ES-I3 (cell line): ENCODE measurements around the gene EIF4G3.

ENCODE experiments used
- H3K36me3 ChIP-seq: 2 replicates; pipeline ENCODE4 v1.6.1; 2013; ENCODE audit warnings: mild to moderate bottlenecking, low read length, control low read depth, moderate library complexity; ENCODE audit not compliant: insufficient read depth
- H3K4me1 ChIP-seq: 2 replicates; pipeline ENCODE4 v1.6.1; 2013; ENCODE audit warnings: mild to moderate bottlenecking, control low read depth, low read length; ENCODE audit not compliant: insufficient read depth
- H3K9ac ChIP-seq: 2 replicates; pipeline ENCODE4 v1.6.1; 2013; ENCODE audit warnings: low read depth, mild to moderate bottlenecking, low read length, moderate library complexity
- H3K9me3 ChIP-seq: 2 replicates; pipeline ENCODE4 v1.6.1; 2013; ENCODE audit warnings: mild to moderate bottlenecking, low read length, moderate library complexity; ENCODE audit not compliant: control insufficient read depth, insufficient read depth

The EIF4G3 gene

DNA sequence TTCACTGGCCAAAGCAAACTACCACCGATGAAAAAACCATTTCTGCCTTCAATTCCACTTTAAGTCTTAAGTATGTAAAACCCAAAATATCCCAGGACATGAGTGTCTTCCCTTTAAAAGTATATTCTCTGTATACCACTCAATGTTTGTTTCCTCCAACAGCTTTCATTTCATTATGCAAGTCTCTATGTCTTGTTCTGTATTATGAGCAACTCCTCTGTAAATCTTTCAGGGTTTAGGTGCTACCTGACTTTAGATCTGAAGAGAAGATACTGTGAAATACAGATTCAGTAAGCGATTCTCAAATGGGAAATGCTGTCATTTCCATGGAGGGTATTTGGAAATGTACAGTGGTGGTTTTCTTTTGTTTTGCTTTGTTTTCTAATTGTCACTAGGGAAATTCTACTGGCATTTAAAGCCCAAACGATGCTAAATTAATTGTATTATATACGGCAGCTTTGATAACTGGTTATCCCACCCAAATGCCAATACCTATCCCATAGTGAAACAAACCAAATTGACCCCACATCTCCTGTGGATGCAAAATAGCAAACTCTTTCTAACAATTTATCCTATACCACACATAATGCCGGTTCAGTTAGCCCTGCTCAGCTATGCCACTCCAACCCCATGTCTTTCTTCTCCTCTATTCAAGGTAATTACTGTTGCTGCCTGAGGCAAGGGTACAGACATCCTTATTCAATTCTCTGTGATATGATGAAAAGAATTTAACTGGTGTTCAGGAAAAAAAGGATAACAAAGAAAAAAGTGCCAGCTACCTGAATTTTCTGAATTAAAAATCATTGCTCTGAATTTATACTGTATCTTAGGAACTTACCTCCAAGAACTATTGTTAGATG, 182.8 kb downstream of the EIF4G3 start:
- no peaks in the 10 kb centered on the region; the same call in none of the 2 replicates for H3K4me1 ChIP-seq
- no peak overlapping the region for H3K9ac ChIP-seq
- H3K9me3 ChIP-seq = no peaks in the 10 kb centered on the region
- H3K36me3 ChIP-seq = no peaks in the 10 kb centered on the region

DNA sequence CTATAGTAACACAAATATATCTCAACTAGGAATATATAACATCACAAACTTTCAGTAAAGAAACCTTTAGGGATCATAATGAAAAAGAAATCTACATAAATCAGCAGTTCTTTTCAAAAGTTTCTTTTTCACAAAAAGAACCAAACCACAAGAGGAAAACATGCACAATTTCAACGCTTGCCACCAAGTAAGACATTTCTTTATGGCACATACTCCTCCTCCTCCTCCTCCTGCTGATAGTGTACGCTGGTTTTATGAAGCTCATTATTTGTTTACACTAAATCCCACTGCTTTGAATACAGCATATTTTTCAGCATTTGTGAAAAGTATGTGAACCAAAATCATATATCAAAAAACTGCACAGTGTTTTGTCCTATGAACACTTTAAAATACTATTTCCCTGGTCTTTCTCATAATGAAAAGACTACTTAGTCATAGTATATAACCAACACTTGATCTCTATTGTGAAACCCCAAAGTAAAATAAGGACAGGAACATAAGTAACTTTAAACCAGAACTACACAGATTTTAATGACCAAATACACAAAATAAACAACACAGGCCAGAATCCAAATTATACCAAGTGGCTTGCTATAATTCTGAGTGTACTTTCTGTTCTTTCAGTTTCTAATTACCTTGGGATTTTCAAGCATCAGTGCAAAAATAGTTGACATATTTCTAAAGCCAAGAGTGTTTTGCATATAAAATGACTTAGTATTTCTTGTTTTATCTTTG, 184.2 kb downstream of the EIF4G3 start:
- no peaks in the 10 kb centered on the region; the same call in none of the 2 replicates for H3K4me1 ChIP-seq
- no peak overlapping the region for H3K9ac ChIP-seq
- H3K36me3 ChIP-seq = no peaks in the 10 kb centered on the region
- no peaks in the 10 kb centered on the region for H3K9me3 ChIP-seq

DNA sequence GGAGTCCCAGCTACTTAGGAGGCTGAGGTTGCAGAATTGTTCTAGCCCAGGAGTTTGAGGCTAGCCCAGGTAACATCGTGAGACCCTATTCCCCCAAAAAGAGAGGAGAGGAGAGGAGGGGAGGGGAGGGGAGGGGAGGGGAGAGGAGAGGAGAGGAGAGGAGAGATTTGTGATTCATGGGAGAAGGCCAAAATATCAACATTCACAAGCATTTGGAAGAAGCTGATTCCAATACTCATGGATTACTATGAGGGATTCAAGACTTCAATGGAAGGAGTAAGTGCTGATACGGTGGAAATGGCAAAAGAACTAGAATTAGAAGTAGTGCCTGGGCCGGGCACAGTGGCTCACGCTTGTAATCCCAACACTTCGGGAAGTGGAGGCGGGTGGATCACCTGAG, 187.8 kb downstream of the EIF4G3 start:
- H3K9me3 ChIP-seq = no peaks in the 10 kb centered on the region
- no peaks in the 10 kb centered on the region; the same call in none of the 2 replicates for H3K4me1 ChIP-seq
- H3K36me3 ChIP-seq = no peaks in the 10 kb centered on the region
- H3K9ac ChIP-seq = no peak overlapping the region

DNA sequence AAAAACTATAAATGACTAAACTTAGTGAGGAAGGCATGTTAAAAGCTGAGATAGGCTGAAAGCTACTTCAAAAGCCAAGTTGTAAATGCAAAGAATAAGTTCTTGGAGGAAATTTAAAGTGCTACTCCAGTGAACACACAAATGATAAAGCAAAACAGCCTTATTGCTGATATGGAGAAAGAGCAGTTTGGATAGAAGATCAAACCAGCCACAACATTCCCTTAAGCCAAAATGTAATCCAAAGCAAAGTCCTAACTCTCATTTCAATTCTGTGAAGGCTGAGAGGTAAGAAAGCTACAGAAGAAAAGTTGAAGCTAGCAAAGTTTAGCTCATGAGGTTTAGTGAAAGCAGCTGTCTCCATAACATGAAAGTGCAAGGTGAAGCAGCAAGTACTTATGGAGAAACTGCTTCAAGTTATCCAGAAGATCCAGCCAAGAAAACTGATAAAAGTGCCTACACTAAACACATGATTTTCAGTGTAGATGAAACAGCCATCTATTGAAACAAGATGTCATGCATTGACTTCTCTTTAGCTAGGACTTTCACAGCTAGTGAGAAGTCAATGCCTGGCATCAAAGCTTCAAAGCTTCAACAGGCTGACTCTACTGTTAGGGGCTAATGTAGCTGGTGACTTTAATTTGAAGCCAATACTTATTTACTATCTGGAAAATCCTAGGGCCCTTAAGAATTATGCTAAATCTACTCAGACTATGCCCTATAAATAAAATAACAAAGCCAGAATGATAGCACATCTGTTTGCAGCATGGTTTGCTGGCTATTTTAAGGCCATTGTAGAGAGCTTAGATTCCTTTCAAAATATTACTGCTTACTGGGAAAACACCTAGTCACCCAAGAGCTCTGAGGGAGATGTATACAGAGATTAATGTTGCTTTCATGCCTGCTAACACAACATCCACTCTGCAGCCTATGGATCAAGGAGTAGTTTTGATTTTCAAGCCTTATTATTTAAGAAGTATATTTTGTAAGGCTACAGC, 188.6 kb downstream of the EIF4G3 start:
- no peak overlapping the region for H3K9ac ChIP-seq
- no peaks in the 10 kb centered on the region for H3K36me3 ChIP-seq
- no peaks in the 10 kb centered on the region for H3K9me3 ChIP-seq
- H3K4me1 ChIP-seq = no peaks in the 10 kb centered on the region; the same call in none of the 2 replicates

DNA sequence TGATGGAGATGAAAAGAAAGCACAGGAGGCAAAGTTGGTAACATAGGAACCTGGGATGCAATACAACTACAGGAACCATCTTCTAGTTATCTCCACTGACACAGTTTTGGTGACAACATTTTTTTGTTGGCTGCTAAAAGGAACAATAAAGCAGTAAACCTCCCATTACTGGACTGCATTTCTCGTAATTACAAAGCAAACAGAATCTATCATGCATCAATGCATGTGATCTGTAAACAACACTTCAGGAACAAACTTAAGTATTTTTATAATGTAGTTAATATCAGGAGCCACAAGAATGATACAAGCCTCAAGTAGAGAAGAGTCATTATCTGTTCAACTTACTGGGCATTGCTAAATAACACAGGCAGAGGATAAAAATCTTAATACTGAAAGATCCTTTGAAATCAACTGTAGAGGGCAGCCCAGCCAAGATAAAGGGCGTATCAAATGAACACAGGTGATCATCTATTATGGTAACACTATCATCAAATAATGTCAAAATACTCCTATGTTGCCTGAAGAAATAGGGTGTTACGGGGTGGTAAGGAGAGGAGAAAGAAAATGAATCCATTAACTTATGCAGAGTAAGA, 193.3 kb downstream of the EIF4G3 start:
- Histone ChIP-seq H3K9ac (no peak overlapping the region), H3K36me3 (no peaks in the 10 kb centered on the region), H3K4me1 (no peaks in the 10 kb centered on the region), H3K9me3 (no peaks in the 10 kb centered on the region)

DNA sequence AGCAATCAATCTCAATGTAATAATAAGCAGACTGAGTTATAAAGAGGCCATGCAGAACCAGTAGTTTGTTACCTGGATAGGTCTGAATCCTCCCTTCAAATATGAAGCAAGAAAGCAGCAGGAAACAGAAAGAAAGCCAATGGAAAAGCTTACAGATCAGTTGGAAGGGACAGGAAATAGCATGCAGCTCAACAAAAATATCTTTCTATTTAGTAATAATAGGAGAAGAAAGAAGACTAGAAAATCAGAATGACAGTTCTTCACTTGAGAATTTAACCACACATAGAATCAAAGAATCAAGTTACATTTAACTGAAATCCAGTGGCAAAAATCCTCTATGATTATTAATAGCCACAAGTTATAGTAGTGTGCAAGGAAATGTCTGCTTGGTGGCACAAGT, 194.4 kb downstream of the EIF4G3 start:
- H3K9ac ChIP-seq = no peak overlapping the region
- H3K9me3 ChIP-seq = no peaks in the 10 kb centered on the region
- H3K36me3 ChIP-seq = no peaks in the 10 kb centered on the region
- no peaks in the 10 kb centered on the region for H3K4me1 ChIP-seq

DNA sequence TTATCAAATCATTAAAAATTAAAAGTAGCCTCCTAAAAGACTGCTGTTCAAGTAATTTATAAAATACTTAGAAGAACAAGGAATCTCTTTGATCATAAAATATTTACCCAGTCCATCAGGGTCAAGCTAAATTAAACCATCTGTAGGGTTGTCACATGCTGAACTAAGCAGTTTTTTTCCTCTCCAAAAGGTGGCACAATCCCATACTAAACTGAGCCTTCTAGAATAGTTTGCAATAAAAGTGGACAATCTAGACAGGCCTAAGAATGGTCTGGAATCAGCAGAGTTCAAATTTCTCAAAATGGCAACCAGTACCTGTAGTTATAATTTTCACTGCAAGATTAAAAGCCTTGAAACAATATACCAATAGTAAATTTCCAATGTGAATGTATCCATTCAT, 194.8 kb downstream of the EIF4G3 start:
- Histone ChIP-seq H3K9ac (no peak overlapping the region), H3K9me3 (no peaks in the 10 kb centered on the region), H3K36me3 (no peaks in the 10 kb centered on the region), H3K4me1 (no peaks in the 10 kb centered on the region)

DNA sequence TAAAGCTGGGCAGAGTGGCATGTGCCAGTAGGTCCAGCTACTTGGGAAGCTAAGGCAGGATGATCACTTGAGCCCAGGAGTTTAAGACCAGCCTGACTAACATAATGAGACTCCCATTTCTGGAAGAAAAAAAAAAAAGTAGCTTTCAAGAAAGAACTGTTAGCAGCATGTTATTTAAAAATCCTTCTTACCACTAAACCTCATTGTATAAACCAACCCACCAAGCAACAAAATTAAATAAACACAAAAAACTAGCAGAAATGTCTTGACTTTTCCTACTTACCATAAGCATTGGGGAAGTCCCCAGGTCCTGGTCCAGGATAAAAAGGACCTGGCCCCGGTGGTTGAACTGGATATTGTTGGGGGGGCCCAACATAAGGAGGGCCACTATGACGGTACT, 196.6 kb downstream of the EIF4G3 start:
- no peaks in the 10 kb centered on the region for H3K4me1 ChIP-seq

DNA sequence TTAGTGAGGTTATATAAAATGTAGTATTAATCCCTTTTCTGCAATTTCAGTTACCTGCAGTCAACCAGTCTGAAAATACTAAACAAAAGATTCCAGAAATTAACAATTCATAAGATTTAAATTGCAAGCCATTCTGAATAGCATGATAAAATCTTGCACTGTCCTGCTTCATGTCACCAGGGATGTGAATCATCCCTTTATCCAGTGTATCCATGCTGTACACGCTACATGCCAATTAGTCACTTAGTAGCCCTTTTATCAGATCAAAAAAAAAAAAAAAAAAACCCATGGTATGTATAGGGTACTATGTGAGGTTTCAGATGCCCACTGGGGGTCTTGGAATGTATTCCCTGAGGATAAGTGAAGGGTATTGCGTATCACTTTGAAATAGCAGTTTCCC, 198.3 kb downstream of the EIF4G3 start:
- no peaks in the 10 kb centered on the region for H3K4me1 ChIP-seq
- H3K36me3 ChIP-seq = no peaks in the 10 kb centered on the region
- no peaks in the 10 kb centered on the region for H3K9me3 ChIP-seq
- no peak overlapping the region for H3K9ac ChIP-seq

More for the DNA sequence above, 196.6 kb downstream of the EIF4G3 start:
- Histone ChIP-seq H3K9ac (no peak overlapping the region), H3K9me3 (no peaks in the 10 kb centered on the region), H3K36me3 (no peaks in the 10 kb centered on the region)

DNA sequence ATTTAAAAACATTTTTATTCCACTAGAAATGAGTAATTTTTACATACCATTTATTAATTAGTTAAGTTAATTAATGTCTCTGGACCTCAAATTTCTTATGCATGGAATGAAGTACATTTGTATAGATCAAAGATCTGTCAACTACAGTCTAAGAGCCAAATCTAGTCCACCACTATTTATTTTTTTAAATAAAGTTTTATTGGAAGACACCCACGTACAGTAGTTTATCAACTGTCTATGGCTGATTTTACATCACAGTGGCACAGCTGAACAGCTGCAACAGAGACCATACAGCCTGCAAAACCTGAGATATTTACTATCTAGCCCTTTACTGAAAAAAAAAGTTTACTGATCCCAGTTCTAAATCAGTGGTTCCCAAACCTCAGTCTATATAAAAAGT, 201.0 kb downstream of the EIF4G3 start:
- H3K36me3 ChIP-seq = no peaks in the 10 kb centered on the region
- no peaks in the 10 kb centered on the region for H3K4me1 ChIP-seq
- H3K9ac ChIP-seq = no peak overlapping the region
- no peaks in the 10 kb centered on the region for H3K9me3 ChIP-seq

DNA sequence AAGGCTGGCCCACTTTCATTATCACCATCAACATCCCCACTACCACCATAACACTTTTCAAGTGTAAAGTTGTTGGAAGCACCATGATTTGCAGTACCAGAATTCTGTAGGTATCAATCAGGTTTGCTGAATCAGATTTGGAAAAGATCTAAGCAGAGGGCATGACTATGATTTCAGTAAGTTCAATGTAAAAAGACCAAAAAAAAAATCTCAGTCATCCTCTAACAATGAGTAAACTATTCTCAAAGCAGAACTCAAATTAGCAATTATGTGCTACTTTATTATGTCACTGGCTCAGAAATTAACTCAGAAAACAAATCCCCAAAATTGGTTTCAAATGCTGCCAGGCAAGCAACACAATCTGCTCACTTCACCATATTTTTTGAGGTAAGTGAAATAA, 201.7 kb downstream of the EIF4G3 start:
- H3K4me1 ChIP-seq = no peaks in the 10 kb centered on the region
- no peak overlapping the region for H3K9ac ChIP-seq
- no peaks in the 10 kb centered on the region for H3K9me3 ChIP-seq
- H3K36me3 ChIP-seq = no peaks in the 10 kb centered on the region

DNA sequence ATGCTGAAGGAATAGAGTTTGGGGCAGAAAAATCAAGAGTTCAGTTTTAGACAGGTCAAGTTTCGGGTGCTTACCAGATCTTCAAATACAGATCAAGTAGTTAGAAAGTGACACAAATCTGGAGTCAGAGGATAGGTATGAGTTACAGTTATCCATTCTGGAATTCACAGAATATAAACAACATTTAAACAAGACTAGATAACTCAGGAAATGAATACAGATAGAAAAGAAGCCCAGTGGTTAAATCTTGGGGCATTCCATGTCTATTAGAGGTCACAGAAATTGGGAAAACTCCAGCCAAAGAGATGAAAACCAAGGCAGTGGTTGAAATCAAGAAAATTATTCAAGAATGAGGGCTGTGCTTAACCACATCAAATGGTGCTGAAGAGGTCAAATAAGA, 202.6 kb downstream of the EIF4G3 start:
- H3K9me3 ChIP-seq = no peaks in the 10 kb centered on the region
- no peaks in the 10 kb centered on the region for H3K4me1 ChIP-seq
- H3K9ac ChIP-seq = no peak overlapping the region
- H3K36me3 ChIP-seq = no peaks in the 10 kb centered on the region

DNA sequence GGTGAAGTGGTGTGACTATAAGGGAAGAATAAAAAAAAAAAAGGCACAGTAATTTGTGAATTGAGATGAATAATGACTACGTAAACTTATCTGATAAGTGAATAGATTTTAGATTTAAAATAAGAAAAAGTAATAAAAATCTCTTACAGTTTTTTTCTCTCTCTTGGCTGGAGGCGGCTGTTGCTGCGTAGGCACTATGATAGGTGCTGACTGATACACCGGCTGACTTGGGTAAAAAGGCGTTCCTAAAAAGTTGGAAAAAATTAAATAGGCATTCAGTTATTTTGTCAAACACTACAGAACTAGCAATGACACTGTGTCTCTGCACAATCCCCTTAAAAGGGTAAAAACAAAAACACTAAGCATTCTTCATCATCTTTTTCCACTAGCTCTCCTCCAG, 203.8 kb downstream of the EIF4G3 start:
- Histone ChIP-seq H3K9ac (no peak overlapping the region), H3K36me3 (0 out of 2 replicates have a peak, but pooled peaks cover 4% of the 10 kb centered on the region), H3K9me3 (no peaks in the 10 kb centered on the region), H3K4me1 (no peaks in the 10 kb centered on the region)
